Testis (tissue), 2 donors: ENCODE measurements around the gene DIS3L2.

ENCODE experiments used
- POLR2A ChIP-seq: fragments of 450-650 bp; IDR thresholded peaks from one replicate; pipeline ENCODE4 v1.6.1; 2017; ENCODE audit warnings: antibody characterized with exemption, mild to moderate bottlenecking, moderate library complexity
- TF ChIP-seq, protein P1 (sequence below), 3 experiments: fragments of 450-650 bp in 2 of 3; fragments of 200-600 bp in 1 of 3; sonication (generic) in 1 of 3; IDR thresholded peaks; one replicate each; pipeline ENCODE4 v1.5.1; 2016 to 2019; ENCODE audit warnings: antibody characterized with exemption in 3 of 3, mild to moderate bottlenecking in 2 of 3, moderate library complexity in 1 of 3

DNA sequence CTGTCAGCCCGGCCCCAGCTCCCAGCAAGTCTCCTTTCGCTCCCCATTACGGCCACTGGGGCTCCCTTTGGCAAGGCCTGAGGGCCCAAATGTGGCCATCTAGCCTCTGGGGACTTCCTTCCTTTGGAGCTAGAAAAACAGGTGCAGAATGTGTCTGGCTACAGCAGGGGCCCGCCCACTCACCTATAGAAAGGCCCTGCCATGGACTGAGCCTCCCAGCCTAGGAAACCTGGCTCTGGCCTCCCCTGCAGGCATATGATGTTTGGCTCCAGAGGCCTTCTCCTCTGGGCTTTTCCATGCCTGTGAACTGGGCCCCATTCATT is 361.8 kb downstream of the DIS3L2 start:
- no peak for TF ChIP-seq POLR2A
- TF ChIP-seq, protein P1, sequence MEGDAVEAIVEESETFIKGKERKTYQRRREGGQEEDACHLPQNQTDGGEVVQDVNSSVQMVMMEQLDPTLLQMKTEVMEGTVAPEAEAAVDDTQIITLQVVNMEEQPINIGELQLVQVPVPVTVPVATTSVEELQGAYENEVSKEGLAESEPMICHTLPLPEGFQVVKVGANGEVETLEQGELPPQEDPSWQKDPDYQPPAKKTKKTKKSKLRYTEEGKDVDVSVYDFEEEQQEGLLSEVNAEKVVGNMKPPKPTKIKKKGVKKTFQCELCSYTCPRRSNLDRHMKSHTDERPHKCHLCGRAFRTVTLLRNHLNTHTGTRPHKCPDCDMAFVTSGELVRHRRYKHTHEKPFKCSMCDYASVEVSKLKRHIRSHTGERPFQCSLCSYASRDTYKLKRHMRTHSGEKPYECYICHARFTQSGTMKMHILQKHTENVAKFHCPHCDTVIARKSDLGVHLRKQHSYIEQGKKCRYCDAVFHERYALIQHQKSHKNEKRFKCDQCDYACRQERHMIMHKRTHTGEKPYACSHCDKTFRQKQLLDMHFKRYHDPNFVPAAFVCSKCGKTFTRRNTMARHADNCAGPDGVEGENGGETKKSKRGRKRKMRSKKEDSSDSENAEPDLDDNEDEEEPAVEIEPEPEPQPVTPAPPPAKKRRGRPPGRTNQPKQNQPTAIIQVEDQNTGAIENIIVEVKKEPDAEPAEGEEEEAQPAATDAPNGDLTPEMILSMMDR (IDR thresholded peaks at IDR 0.05), result no peak
